Measurements from ENCODE around the gene CORO1C. TPM values are rescaled to one million over a fixed set of nuclear protein-coding genes. Genes with fewer than 3 reads are reported as not detected.

CORO1C gene
- total RNA-seq, 1 experiment from 2014 or later = 139 TPM

- no TSS peak for BruUV-seq (replicated peaks)
- peaks cover 15% of the 10 kb centered on the region for H3K4me1 ChIP-seq (replicated peaks; ENCODE audit: insufficient read depth)
Observed at GRCh38 chr12:108699955-108700563, 31.3 kb downstream of the CORO1C start.

GRCh38 chr12:108697905-108698304 is 33.4 kb downstream of the CORO1C start:
- BruUV-seq (replicated peaks) = no TSS peak
- no peaks in the 10 kb centered on the region for H3K9me2 ChIP-seq (ENCODE audit: insufficient read depth)
- H3K79me2 ChIP-seq (ENCODE audit: low read depth) = peaks cover 37% of the 10 kb centered on the region
- peaks cover 30% of the 10 kb centered on the region for H3K36me3 ChIP-seq (ENCODE audit: low read depth)
- peaks cover 22% of the 10 kb centered on the region for H3K4me1 ChIP-seq (replicated peaks; ENCODE audit: insufficient read depth)
- POLR2A ChIA-PET (ENCODE audit: unreplicated experiment) = interaction anchor here (1.0 kb wide), 1 partner anchor 23 kb away, joined by 5 read pairs; no protein-coding TSS in a partner anchor
- intact Hi-C loops (cut with micrococcal nuclease; ENCODE audit: unreplicated experiment) = no loop called here
- DNase-seq = no peak
- no peak overlapping the region for H3K27ac ChIP-seq
- H4K20me1 ChIP-seq (ENCODE audit: insufficient read depth) = no peaks in the 10 kb centered on the region; the same call in 1 of the 2 replicates
- no peak overlapping the region for H3K4me2 ChIP-seq
- H3K4me3 ChIP-seq = no peak overlapping the region
- no peak for TF ChIP-seq EZH2 (IDR thresholded peaks at IDR 0.05; ENCODE audit: low read depth)
- TF ChIP-seq, protein P1, sequence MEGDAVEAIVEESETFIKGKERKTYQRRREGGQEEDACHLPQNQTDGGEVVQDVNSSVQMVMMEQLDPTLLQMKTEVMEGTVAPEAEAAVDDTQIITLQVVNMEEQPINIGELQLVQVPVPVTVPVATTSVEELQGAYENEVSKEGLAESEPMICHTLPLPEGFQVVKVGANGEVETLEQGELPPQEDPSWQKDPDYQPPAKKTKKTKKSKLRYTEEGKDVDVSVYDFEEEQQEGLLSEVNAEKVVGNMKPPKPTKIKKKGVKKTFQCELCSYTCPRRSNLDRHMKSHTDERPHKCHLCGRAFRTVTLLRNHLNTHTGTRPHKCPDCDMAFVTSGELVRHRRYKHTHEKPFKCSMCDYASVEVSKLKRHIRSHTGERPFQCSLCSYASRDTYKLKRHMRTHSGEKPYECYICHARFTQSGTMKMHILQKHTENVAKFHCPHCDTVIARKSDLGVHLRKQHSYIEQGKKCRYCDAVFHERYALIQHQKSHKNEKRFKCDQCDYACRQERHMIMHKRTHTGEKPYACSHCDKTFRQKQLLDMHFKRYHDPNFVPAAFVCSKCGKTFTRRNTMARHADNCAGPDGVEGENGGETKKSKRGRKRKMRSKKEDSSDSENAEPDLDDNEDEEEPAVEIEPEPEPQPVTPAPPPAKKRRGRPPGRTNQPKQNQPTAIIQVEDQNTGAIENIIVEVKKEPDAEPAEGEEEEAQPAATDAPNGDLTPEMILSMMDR (conservative IDR thresholded peaks at IDR 0.05) = no peak
- H2AFZ ChIP-seq = no peak overlapping the region
- peaks cover 29% of the 10 kb centered on the region; the same call in 1 of the 2 replicates for H3F3A ChIP-seq (ENCODE audit: insufficient read depth, low read depth)
- no peaks in the 10 kb centered on the region for H3K27me3 ChIP-seq (ENCODE audit: insufficient read depth, low read depth)
- H3K9me3 ChIP-seq (ENCODE audit: insufficient read depth, low read depth) = no peaks in the 10 kb centered on the region
- CTCF ChIA-PET = no interaction called here

More at GRCh38 chr12:108699955-108700563, 31.3 kb downstream of the CORO1C start:
- no peaks in the 10 kb centered on the region for H3K9me3 ChIP-seq (ENCODE audit: insufficient read depth, low read depth)
- H4K20me1 ChIP-seq (ENCODE audit: insufficient read depth) = no peaks in the 10 kb centered on the region; the same call in 1 of the 2 replicates
- H3K4me3 ChIP-seq = no peak overlapping the region
- H3F3A ChIP-seq (ENCODE audit: insufficient read depth, low read depth) = peaks cover 22% of the 10 kb centered on the region; the same call in 1 of the 2 replicates
- H3K27ac ChIP-seq = no peak overlapping the region
- ChIA-PET POLR2A (ENCODE audit: unreplicated experiment) (no interaction called here), CTCF (no interaction called here)
- intact Hi-C loops (cut with micrococcal nuclease; ENCODE audit: unreplicated experiment) = no loop called here
- H2AFZ ChIP-seq = no peak overlapping the region
- H3K27me3 ChIP-seq (ENCODE audit: insufficient read depth, low read depth) = no peaks in the 10 kb centered on the region
- peaks cover 23% of the 10 kb centered on the region for H3K36me3 ChIP-seq (ENCODE audit: low read depth)
- no peak overlapping the region for H3K4me2 ChIP-seq
- no peaks in the 10 kb centered on the region for H3K9me2 ChIP-seq (ENCODE audit: insufficient read depth)
- DNase-seq = no peak
- H3K79me2 ChIP-seq (ENCODE audit: low read depth) = peaks cover 30% of the 10 kb centered on the region
- TF ChIP-seq, protein P1 (conservative IDR thresholded peaks at IDR 0.05) = no peak
- TF ChIP-seq EZH2 (IDR thresholded peaks at IDR 0.05; ENCODE audit: low read depth) = no peak

GRCh38 chr12:108696996-108697290 is 34.4 kb downstream of the CORO1C start:
- TF ChIP-seq, protein P1 (conservative IDR thresholded peaks at IDR 0.05) = no peak
- TF ChIP-seq EZH2 (IDR thresholded peaks at IDR 0.05; ENCODE audit: low read depth) = no peak
- peaks cover 30% of the 10 kb centered on the region for H3K36me3 ChIP-seq (ENCODE audit: low read depth)
- intact Hi-C loops (cut with micrococcal nuclease; ENCODE audit: unreplicated experiment) = no loop called here
- DNase-seq = no peak
- H3K4me3 ChIP-seq = no peak overlapping the region
- CTCF ChIA-PET = no interaction called here
- H2AFZ ChIP-seq = no peak overlapping the region
- no peaks in the 10 kb centered on the region for H3K9me2 ChIP-seq (ENCODE audit: insufficient read depth)
- peaks cover 42% of the 10 kb centered on the region for H3K79me2 ChIP-seq (ENCODE audit: low read depth)
- H3K9me3 ChIP-seq (ENCODE audit: insufficient read depth, low read depth) = no peaks in the 10 kb centered on the region
- peaks cover 37% of the 10 kb centered on the region for H3F3A ChIP-seq (ENCODE audit: insufficient read depth, low read depth)
- no peaks in the 10 kb centered on the region for H3K27me3 ChIP-seq (ENCODE audit: insufficient read depth, low read depth)
- H3K4me2 ChIP-seq = no peak overlapping the region
- POLR2A ChIA-PET (ENCODE audit: unreplicated experiment) = no interaction called here
- peaks cover 30% of the 10 kb centered on the region for H3K4me1 ChIP-seq (replicated peaks; ENCODE audit: insufficient read depth)
- no TSS peak for BruUV-seq (replicated peaks)
- H3K27ac ChIP-seq = peak overlapping the region; percentile 50
- H4K20me1 ChIP-seq (ENCODE audit: insufficient read depth) = no peaks in the 10 kb centered on the region; the same call in 1 of the 2 replicates

All from PC-9 (cell line).